ENCODE results near the gene P2RX7.

DNA sequence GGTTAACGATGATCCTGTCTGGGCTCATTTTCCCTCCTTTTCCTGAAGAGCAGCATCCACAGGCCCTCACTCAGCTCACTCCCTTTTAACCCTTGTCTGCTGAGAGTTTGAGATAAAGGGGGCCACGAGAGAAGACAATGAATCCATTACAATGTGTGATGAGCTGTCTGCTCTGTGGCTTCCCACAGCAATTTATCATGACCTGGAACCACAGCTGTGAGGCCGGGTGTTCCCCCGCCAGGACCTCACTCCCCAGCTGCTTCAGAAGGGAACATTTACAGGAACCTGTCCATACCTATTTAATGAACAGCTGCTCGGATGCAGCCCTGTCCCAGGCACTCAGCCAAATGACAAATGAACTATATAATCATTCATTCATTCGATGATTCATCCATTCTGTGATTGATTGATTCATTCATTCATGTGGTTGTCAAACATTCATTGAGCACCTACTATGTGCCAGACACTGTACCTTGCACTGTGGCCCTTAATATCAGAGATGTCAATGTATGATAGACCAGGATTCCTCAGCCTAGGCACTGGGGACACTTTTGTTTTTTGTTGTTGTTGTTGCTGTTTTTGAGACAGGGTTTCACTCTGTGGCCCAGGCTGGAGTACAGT is 18.5 kb upstream of the P2RX7 start:
- TF ChIP-seq, protein P1, sequence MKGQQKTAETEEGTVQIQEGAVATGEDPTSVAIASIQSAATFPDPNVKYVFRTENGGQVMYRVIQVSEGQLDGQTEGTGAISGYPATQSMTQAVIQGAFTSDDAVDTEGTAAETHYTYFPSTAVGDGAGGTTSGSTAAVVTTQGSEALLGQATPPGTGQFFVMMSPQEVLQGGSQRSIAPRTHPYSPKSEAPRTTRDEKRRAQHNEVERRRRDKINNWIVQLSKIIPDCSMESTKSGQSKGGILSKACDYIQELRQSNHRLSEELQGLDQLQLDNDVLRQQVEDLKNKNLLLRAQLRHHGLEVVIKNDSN (CRISPR knock-in tag; IDR thresholded peaks at IDR 0.05), result no peak
- TF ChIP-seq CHCHD3 (CRISPR knock-in tag; IDR thresholded peaks at IDR 0.05), result no peak
